PFSK-1 (cell line): ENCODE results near the gene F7.

Source experiments
- FOXP2 ChIP-seq: optimal IDR thresholded peaks from 2 replicates; pipeline ENCODE3; 2011; ENCODE audit warnings: borderline replicate concordance, control low read depth, inconsistent platforms; ENCODE audit not compliant: insufficient read depth; ENCODE audit errors: extremely low read length, extremely low read depth
- POLR2AphosphoS5 ChIP-seq: IDR thresholded peaks from 2 replicates; pipeline ENCODE4 v1.6.1; 2012; ENCODE audit warnings: low read depth, mild to moderate bottlenecking, control low read depth, low read length, moderate library complexity
- REST ChIP-seq, 2 experiments: IDR thresholded peaks; 2 replicates each; pipeline versions ENCODE4 v1.6.1 to v1.8.0; 2011 to 2012; ENCODE audit warnings: low read depth in 2 of 2, low read length in 2 of 2, control low read depth in 1 of 2, inconsistent platforms in 1 of 2, mild to moderate bottlenecking in 1 of 2, moderate library complexity in 1 of 2; ENCODE audit not compliant: insufficient read depth in 1 of 2
- SIN3A ChIP-seq: IDR thresholded peaks from 2 replicates; pipeline ENCODE4 v1.6.1; 2012; ENCODE audit warnings: mild to moderate bottlenecking, low read length, moderate library complexity, borderline replicate concordance; ENCODE audit not compliant: insufficient read depth
- TAF1 ChIP-seq: IDR thresholded peaks from 2 replicates; pipeline ENCODE4 v1.6.1; 2012; ENCODE audit warnings: low read length, control low read depth, borderline replicate concordance; ENCODE audit not compliant: insufficient read depth

The F7 gene

GRCh38 chr13:113116206-113116800 lies 10.7 kb downstream of the F7 start:
- TF ChIP-seq SIN3A (no peak), FOXP2 (no peak), REST (IDR thresholded peaks at IDR 0.05; ENCODE audit: insufficient read depth in 1 of 2, low read depth in 2 of 2, low read length in 2 of 2) (no peak), POLR2AphosphoS5 (no peak), TAF1 (no peak)

- TF ChIP-seq TAF1 (no peak), FOXP2 (no peak), REST (IDR thresholded peaks at IDR 0.05; ENCODE audit: insufficient read depth in 1 of 2, low read depth in 2 of 2, low read length in 2 of 2) (no peak), POLR2AphosphoS5 (no peak), SIN3A (no peak)
Measured at GRCh38 chr13:113116871-113117271, 11.3 kb downstream of the F7 start.

GRCh38 chr13:113117335-113117872 lies 11.8 kb downstream of the F7 start:
- no peak for TF ChIP-seq FOXP2
- TF ChIP-seq TAF1, result no peak
- no peak for TF ChIP-seq SIN3A
- TF ChIP-seq REST (IDR thresholded peaks at IDR 0.05; ENCODE audit: insufficient read depth in 1 of 2, low read depth in 2 of 2, low read length in 2 of 2), result no peak
- TF ChIP-seq POLR2AphosphoS5, result no peak

- TF ChIP-seq SIN3A (no peak), TAF1 (no peak), POLR2AphosphoS5 (no peak), FOXP2 (no peak), REST (IDR thresholded peaks at IDR 0.05; ENCODE audit: insufficient read depth in 1 of 2, low read depth in 2 of 2, low read length in 2 of 2) (no peak)
Measured at GRCh38 chr13:113117911-113118260, 12.3 kb downstream of the F7 start.
